GM18873 (cell line): ENCODE data around the gene SHROOM3.

ENCODE experiments used
- ATAC-seq: cut with Tn5 transposase; IDR thresholded peaks from one replicate; pipeline ENCODE4 v1.9.1; 2021; ENCODE audit warnings: mild to moderate bottlenecking, moderate library complexity, moderate number of reproducible peaks; ENCODE audit not compliant: unreplicated experiment, low FRiP score

The SHROOM3 gene

DNA sequence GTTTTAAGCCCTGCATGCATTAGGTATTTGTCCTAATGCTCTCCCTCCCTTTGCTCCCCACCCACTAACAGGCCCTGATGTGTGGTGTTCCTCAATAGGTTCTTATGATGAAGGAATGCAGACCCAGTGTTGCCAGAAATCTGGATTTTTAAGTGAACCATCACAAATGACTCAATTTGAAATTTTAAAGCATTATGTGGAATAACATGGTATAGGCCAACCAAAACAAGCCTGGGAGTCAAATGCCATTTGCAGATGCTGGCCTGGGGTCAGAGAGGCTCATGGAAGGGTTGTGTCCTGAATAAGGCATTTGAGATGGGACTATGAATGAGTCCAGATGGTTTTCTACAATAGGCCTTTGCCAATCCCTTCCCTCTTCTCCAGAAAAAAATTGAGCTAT lies 179.6 kb downstream of the SHROOM3 start:
- ATAC-seq = no peak

GRCh38 chr4:76615999-76616398 lies 181.0 kb downstream of the SHROOM3 start:
- no peak for ATAC-seq

DNA sequence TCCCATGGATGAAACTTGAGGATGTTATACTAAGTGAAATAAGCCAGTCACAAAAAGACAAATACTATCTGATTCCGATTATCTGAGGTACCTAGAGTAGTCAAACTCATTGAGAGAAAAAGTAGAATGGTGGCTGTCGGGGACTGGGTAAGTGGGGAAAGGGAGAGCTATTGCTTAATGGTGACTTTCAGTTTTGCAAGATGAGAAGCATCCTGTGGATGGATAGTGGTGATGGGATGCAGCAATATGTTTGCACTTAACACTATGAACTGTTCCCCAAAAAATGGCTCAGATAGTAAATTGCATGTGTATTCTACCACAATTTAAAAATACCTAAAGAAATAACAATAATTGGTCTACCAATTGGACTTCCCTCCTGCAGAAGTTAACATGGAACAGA lies 181.5 kb downstream of the SHROOM3 start:
- ATAC-seq = no peak

DNA sequence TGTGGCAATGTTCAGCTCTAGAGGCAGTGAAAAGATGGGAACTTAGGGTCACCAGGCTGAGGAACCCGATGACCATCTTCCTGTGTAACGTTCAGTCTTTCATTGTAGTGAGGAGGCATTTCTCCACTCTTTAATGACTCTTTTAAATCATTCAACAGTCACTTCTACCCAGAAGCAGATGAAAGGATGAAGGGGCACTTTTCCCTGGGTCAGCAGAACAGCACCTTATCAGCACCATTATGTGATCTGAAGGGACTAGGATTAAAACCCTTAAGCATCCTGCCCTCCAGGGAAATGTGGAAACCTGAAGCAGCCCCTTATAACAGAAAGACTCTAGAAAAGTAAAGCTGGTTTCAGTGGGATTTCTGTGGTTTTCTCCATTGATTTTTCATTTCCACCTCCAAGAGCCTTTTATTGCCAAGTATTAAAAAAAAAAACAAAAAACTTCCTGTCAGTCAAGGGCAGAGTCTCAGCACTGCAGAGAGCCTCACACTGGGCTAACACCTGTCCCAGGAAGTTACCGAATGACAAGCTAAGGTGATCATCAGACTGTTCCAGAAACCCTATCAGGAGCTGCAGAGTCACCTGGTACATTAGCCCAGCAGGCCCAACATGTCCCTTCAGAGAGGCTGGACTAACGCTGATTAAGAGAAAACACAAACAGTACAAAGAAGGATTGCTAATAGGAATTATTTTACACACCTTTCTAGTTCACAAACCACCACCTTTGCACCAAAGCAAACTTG lies 185.9 kb downstream of the SHROOM3 start:
- ATAC-seq = no peak

GRCh38 chr4:76622126-76622525 lies 187.1 kb downstream of the SHROOM3 start:
- ATAC-seq = no peak

DNA sequence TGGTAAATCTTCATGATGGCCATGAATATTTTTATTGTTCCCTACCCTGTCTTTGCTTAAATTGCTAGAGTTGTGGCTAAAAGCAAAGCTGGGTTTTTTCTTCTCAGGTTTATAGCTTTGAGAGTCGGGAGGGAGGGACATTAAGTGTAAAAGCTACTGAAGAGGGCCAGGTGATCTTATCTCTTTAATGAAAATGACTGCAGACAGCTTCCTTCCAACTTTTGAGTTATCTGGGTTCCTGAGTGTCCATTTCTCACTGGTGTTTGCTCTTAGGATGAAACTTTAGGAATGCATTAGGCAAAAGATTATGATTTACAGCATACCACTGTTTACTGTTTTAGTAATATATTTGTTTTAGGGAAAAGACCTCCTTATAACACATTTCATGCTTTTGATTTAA lies 187.7 kb downstream of the SHROOM3 start:
- ATAC-seq = no peak

DNA sequence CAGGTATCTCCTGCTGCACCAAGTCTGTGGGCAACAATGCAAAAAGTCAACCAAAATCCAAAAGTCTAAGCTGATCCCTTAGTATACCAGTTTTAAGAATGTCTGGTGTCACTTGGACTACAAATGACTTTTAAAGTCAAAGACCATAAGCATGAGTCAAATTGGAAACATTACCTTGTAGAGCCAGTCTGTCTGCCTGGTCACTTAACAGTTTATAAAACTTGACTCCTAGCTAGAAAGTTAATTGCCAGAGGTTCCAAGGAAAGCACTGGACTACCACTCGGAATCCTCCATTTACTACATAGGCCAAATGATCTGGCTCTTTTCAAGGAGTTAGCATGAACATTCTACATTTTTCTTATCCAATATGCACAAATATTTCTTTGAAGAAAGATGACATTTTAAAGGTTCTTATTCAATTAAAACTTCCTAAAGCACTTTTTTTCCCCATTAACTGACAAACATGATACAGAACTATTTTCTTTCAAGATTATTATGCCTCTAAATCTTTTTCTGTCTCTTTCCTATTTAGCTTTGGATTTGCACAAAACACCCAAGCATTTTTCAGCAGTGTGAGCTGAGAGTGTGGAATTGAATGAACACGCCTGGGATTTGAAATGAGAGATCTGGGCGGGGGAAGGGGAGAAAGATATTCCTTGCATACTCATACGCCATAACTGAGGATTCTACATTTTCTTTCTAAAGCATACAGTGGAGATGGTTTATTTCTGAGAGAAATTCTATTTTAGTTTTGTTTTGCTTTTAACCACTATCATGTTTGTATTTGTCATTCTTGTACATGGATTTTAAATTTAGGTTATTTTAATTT lies 188.4 kb downstream of the SHROOM3 start:
- ATAC-seq = no peak

DNA sequence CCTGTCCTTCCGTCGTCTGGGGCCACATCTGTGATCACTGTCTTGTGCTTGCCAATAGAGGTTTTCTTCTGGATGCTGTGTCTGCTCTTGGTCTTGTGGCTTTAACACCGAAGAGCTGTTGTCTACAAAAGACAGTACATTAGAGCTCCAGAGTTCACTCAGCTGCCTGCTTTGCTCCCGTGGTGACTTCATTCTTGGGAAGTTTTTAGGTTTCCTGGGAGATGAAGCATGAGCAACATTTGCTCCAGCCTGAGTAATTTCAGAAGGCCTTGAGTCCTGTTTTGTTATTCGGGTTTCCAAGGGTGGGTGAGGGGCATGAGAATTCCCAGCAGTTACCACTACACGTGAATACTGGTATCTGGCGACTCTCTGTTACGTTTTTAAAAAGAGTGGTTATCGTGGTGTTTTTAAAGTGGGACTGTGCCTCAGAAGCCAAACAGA lies 189.2 kb downstream of the SHROOM3 start:
- no peak for ATAC-seq

GRCh38 chr4:76624931-76625715 lies 190.1 kb downstream of the SHROOM3 start:
- no peak for ATAC-seq

DNA sequence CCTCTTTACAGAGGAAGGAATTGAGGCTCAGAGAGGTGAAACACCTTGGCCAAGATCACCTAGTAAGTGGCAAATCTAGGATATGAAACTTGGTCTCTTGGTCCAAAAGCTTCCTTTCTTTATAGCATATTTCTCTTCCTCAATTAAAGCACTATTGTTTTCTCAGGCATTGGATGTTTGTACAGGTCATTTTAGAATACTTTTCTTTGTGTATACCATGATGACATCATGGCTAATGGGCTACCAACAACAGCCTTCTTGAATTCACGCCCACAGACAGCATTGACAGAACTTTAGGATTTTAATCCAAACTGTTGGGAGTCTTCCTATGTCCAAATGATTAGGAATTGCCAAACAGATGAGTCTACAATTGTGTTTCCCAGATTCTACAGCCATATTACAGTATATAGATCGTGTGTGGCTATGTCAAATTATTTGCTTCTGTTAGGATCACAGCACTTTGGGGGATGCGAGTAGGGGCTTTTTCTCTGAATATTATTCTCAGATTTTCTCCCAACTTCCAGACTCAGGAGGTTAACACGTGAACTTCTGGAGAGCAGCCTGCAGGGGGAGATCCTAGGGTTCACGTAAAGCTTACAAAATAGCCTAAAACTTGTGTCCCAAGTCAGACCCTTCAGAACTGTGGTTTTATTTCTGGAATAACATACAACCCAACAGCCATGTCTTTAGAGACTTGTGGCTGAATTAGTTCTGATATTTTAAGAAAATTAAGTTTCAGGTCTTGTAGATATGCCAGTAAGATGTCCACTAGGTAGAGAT lies 191.8 kb downstream of the SHROOM3 start:
- ATAC-seq = no peak

DNA sequence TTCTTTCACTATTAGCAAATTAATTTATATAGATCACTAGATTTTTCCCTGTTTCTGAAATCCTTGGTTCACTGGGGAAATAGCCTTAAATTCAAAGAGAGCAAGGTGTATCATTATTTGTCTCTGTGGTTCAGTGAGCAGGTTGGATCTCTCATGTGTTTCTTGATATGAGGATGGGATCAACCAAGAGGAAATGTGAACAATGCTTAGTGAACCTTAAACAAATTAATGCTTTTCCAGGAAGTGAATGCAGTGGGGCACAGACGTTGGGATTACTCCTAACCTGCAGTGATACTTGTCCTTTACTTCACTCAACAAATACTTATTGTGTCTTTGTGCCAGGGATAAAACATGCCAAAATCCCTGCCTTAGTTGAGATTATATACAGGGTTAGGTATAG lies 193.2 kb downstream of the SHROOM3 start:
- no peak for ATAC-seq

DNA sequence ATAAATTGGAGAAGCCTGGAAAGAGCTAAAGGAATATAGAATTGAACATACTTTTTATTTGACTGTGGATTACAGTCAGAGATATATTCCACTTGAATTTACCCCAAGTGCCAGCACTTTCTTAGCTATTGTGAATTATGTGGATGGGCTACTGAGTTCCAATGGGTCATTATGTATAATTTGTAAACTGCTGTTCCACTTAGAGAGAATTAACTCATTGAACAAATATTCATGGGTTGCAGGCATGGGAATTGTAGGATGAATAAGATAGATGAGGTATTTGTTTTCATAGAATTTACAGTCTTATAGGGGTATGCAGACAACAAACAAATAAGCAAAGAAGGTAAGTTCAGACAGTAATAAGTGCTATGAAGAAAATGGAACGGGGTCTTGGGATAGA lies 195.7 kb downstream of the SHROOM3 start:
- no peak for ATAC-seq

DNA sequence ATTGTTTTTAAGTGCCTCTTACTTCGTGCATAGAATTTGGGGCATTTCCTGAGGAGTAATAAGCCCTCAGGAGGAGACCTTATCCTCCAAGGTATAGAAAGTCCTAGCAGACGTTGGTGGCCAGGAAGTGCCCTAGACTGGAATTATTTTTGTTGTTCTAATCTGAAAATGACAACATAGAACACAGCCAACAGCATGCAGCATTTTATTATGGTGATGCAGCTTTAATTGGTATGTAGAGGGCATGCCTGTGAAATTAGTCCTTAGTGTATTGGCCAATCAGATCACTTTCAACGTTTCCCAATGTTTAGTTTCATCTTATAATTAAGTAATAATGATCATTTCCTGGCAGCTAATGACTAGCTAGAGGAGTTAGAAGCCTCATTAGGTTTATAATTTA lies 199.2 kb downstream of the SHROOM3 start:
- ATAC-seq = no peak

GRCh38 chr4:76637712-76638361 lies 202.8 kb downstream of the SHROOM3 start:
- ATAC-seq = no peak

DNA sequence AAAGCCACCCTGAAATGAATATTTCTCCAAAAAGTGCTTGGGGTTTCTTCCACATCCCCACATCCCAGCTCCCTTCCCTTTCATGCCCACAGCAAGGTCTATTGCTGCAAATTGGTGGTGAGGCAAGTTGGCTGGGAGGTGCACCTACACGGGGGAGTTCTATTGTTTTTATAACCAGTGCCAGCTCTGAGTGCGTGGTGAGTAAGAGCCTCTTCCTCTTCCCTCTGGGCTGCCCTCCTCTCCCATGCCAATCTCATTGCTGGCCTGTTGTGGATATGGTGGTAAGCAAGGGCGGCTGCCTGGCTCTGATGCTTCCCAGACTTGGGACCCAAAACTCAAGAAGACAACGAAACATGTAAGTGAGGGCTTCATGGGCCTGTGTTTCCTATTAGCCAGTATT lies 204.3 kb downstream of the SHROOM3 start:
- ATAC-seq = no peak

DNA sequence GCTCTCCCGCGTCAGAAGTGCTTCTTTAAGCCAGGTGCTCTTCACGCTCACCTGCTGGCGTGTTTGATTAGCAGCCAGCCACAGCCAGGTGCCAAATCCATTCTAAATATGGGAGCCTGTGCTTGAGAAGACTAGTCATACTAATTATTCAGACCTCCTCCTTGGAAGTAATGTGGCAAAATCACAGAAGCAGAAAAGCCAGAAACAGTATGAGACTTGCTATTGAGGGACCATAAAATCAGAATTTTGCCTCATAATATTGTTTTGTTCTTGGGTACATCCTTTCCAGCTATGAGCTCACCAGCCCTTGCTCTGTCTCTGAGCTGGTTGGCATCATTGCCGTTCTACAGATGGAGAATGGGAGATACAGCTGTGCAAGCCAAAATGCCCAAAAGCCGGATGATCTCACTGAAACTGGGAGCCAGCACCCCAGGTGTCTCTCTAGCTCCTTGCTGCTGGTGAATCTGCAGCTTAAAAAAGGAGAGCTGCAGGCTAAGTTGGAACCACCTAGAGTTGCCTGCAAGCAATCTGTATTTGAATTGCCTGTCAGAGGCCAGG lies 205.4 kb downstream of the SHROOM3 start:
- ATAC-seq = no peak

- ATAC-seq = no peak
These were observed 206.3 kb downstream of the SHROOM3 start for GRCh38 chr4:76641351-76641750.

DNA sequence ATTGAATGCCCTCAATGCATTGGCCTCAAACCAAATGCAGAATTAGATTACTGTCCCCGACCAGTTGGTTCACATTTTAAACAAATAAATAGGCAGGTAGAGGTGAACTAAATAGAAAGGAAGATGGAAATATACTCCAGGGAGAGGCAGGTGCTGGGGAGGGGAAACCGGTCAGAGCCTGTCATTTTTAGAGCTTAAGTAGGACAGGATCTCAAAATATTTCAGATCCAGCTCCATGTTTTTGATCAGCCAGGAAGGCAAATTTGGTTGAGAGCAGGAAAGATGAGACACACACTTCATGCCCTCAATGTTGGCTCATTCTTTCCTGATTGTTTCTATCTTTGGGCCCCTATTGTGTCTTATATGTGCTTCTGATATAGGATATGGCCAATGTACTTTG lies 206.7 kb downstream of the SHROOM3 start:
- no peak for ATAC-seq

DNA sequence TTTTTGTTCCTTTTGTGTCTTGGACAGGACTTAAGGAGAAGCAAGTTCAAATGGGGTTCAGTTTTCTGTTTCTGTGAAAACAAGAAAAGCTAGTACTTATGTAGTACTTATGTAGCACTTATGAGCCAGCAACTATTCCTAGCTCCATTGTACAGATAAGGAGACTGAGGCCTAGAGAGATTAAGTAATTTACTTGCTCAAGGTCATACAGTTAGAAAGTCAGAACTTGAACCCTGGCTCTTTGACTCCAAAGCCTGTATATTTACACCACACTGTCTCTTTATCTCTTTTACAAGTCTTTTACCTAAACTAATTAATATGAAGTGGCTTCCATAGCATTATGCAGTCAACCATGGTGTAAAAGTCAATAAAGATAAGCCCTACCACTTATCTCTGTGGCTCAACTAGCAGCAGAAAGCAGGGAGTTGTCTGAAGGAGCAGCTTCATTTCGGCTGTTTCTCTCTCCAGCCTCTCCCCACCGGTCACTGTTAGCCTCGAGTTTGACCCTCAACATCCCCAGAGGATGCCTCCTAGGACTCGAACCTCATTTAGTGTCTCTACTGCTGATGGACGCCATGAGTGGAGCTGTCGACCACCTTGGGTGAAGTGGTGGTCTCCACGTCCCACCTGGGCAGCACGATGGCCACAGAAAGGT lies 209.9 kb downstream of the SHROOM3 start:
- ATAC-seq = no peak
